ENCODE data around the gene MYLK.

The MYLK gene

GRCh38 chr3:123872621-123873020, 11.5 kb downstream of the MYLK start:
- no peak for DNase-seq (ENCODE audit: low spot score)

DNA sequence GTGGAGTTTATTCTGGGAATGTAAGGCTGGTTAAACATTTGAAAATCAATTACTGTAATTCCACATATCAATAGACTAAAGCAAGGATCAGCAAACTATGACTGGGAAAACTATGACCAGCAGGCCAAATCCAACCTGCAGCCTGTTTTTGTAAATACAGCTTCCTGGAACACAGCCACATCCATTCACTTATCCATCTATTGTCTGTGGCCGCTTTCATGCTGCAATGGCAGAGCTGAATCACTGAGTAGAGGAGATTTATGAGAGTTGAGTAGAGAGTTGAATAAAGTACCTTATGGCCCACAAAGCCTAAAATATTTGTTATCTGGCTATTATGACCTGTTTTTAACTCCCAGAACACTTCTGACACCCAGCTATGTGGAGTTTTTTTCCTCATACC, 12.2 kb downstream of the MYLK start:
- DNase-seq (ENCODE audit: low spot score), result no peak

GRCh38 chr3:123870033-123870432, 14.1 kb downstream of the MYLK start:
- DNase-seq (ENCODE audit: low spot score), result no peak

- DNase-seq (ENCODE audit: low spot score), result no peak
These were observed 15.0 kb downstream of the MYLK start for GRCh38 chr3:123869165-123869564.

GRCh38 chr3:123864706-123865105, 19.4 kb downstream of the MYLK start:
- DNase-seq (ENCODE audit: low spot score), result no peak

- no peak for DNase-seq (ENCODE audit: low spot score)
These were observed 22.0 kb downstream of the MYLK start for GRCh38 chr3:123862152-123862551.

- no peak for DNase-seq (ENCODE audit: low spot score)
These were observed 22.9 kb downstream of the MYLK start for GRCh38 chr3:123861081-123861836.

- DNase-seq (ENCODE audit: low spot score), result no peak
These were observed 25.0 kb downstream of the MYLK start for GRCh38 chr3:123859177-123859576.

- no peak for DNase-seq (ENCODE audit: low spot score)
These were observed 29.2 kb downstream of the MYLK start for GRCh38 chr3:123854905-123855304.

- no peak for DNase-seq (ENCODE audit: low spot score)
These were observed 30.3 kb downstream of the MYLK start for GRCh38 chr3:123853686-123854372.

GRCh38 chr3:123847209-123847608, 36.9 kb downstream of the MYLK start:
- DNase-seq (ENCODE audit: low spot score), result no peak

DNA sequence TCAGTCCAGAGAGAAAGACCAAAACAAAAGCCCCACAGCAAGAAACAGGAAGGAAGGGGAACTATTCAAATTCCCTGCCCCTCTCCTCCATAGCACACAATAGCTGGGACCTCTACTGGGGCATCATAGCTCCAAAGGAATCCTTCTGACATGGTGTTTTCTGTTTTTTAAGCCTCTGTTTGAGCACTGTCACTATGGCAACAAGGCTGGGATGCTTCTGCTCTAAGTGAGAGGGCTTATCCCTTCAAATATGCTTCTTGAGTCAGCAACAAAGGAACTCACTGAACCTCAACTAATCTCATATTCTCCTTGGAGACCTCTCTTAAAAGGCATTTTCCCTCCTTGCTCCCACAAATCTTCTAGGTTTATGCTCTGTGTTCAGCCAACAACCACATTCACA, 40.5 kb downstream of the MYLK start:
- no peak for DNase-seq (ENCODE audit: low spot score)

DNA sequence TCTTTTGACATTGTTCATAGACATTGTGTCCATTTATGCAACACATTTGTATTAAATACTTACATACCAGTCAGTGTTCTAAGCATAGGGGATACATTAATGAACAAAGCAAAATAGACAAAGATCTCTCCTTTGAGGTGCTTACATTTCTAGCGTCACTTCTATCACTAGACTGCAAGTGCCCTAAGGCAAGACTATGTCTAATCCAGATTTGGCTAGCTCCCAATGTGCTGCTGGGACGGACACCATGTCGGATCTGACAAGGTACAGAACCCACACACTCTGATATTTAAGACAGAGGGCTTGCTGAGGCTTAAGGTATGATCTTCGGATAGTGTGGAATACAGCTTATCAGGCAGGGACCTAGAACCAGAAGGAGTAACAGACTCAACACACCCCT, 41.4 kb downstream of the MYLK start:
- no peak for DNase-seq (ENCODE audit: low spot score)

- no peak for DNase-seq (ENCODE audit: low spot score)
These were observed 42.5 kb downstream of the MYLK start for GRCh38 chr3:123841476-123842238.

GRCh38 chr3:123840961-123841360, 43.2 kb downstream of the MYLK start:
- no peak for DNase-seq (ENCODE audit: low spot score)

- no peak for DNase-seq (ENCODE audit: low spot score)
These were observed 46.3 kb downstream of the MYLK start for GRCh38 chr3:123837858-123838257.

DNA sequence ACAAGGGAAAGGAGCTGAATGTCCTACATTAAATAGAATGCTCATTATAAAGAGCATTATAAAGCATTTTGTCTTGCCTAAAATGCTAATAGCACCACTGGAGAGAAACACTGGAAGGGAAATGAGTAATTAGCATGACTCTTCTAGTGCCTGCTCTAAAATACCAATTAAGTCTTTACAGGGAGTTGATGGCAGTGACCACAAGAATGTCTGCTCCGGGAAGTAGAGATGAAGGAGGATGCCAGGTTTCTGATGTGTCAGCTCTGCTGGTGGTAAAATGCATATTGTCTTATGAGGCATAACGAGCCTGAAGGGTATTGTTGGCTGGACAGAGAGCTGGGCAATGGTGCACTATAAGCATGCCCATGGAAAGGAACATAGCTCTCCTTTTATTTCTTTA, 49.5 kb downstream of the MYLK start:
- DNase-seq (ENCODE audit: low spot score), result no peak

DNA sequence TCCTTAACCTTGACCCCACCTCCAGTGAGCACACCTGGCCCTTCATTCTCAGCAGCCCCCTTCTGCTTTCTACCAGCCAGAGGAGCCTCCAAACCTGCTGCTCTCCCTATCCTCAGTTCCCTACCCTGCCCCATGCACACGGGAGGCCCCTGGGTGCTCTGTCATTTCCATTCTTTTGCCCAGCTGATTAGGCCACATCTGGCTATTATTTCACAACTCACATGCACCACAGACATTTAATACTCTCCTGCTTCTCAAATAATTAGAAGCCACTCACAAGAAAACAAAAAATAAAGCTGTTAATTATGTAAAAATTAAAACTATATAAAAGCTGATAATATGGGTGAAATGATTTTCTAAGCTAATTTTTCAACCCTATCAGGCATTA, 50.7 kb downstream of the MYLK start:
- DNase-seq (ENCODE audit: low spot score), result no peak

DNA sequence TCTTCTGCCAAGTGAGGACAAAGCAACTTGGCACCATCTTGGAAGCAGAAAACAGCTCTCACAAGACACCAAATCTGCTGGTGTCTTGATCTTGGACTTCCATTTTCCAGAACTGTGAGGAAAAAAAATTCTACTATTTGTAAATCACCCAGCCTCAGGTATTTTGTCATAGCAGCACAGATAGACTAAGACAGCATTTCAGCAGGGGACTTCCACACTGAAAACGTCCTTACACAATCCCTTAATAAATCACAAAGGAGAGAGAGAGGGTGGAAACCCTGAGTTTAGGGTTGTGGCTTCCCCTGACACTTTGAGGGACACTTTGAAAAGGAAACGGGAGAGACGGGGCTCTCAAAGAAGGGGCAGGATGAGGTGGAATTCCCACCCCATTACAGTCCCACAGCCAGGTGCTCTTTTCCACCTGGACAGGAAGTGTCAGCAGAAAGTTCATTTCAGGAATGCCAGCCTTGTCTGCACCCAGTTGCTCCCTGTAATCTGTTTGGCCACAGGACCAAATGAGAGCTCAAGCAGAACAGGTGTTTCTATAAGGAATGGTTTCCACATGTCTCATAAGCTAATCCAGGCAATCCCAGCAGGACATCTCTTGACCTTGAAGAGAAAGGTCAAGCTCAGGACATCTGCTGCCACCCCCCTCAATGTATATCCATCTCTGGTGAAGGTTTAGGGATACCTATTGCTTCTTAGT, 51.3 kb downstream of the MYLK start:
- DNase-seq (ENCODE audit: low spot score), result no peak

- no peak for DNase-seq (ENCODE audit: low spot score)
These were observed 52.7 kb downstream of the MYLK start for GRCh38 chr3:123831420-123831819.

GRCh38 chr3:123821920-123822319, 62.2 kb downstream of the MYLK start:
- no peak for DNase-seq (ENCODE audit: low spot score)

DNA sequence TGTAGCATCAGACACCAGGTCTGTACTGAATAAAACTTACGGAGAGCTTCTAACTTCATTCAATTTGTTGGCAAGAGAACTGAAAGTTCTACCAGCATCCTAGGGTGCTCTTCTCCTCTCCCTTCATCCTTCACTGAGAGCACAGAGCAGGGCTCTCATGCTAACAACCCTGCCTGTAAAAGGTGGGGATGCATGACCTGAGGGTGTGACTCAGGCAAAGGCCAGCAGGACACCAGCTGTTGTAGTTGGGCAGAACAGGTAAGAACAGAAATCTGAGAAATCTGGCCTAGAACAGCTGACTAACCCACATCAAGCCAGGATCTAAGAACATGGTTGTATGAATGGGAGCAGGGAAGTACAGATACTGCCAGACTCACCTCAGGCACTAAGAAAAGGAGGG, 64.2 kb downstream of the MYLK start:
- DNase-seq (ENCODE audit: low spot score), result no peak

All from germinal center (tissue), 1 donor.